NCI-H446 (cell line): ENCODE measurements around the gene INTS11.

Experiments used
- DNase-seq, 2 experiments: peaks; one replicate each; lab custom pipeline; 2025; lab: John Stamatoyannopoulos, UW

INTS11 gene

DNA sequence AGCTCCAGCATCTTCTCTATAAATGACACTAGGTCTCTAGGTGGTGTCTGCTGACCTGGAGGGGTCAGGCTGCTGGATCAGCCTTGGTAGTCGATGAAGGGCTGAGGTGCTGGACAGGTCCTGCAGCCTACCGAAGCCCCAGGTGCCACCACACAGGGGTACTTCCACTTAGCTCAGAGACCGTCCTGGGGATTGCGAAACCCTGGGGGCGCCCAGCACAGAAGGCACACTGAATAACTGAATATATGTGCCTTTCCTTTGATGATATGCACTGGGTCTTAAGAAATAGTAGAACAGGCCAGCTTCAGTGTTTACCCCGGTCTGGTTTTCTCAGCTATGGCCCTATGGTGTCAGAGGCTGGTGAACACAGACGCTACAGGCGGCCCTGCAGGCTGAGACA lies 61.7 kb downstream of the INTS11 start:
- DNase-seq = no peak

DNA sequence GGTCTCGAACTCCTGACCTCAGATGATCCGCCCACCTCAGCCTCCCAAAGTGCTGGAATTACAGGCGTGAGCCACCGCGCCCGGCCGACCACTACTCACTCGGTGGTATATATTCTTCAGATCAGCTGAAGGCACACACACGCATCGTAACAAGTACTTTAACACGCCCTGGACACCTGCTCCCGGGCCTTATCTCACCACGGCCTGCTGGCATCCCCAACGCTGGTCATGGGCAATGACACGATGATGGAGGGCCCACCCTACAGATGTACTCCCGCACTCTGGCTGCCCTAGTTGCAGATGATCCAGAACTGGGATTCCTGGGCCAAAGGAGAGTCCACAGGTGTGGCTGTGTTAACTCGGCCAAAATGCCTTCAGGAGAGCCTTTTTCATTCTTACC lies 62.4 kb downstream of the INTS11 start:
- DNase-seq = no peak
